ENCODE data around the gene EIF2D. TPM values are rescaled to one million over a fixed set of nuclear protein-coding genes. Genes with fewer than 3 reads are reported as not detected.

EIF2D gene
- total RNA-seq, 8 experiments from 2014 or later = 30.8 to 55.2 (median 40.2) TPM

GRCh38 chr1:206547104-206547503 lies 65.2 kb downstream of the EIF2D start:
- ATAC-seq (replicated peaks in 6 of 8) = no peak
- Histone ChIP-seq H3K4me1 (replicated peaks in 1 of 2) (no peaks in the 10 kb centered on the region), H3K4me3 (no peak overlapping the region), H3K27ac (no peak overlapping the region)
- in situ Hi-C loops (cut with MboI; ENCODE audit: low pct_unique_long_range_greater_than_20kb in 2 of 9, low sequenced_read_pairs in 9 of 9, unreplicated experiment in 9 of 9) = no loop called here
- WGBS, 10 experiments = 0 to 100% (median 50%) methylated on average over 1 to 4 of the region's 7 CpGs; no CpG with 5 or more reads in 3 of the 10 experiments

GRCh38 chr1:206545351-206545750 lies 66.9 kb downstream of the EIF2D start:
- no peaks in the 10 kb centered on the region for H3K4me1 ChIP-seq (replicated peaks in 1 of 2)
- no peak for ATAC-seq (replicated peaks in 6 of 8)
- no peak overlapping the region for H3K4me3 ChIP-seq
- H3K27ac ChIP-seq = no peak overlapping the region
- WGBS, 10 experiments = 57 to 100% (median 100%) methylated on average over 1 of the region's 1 CpG; no CpG with 5 or more reads in 1 of the 10 experiments
- in situ Hi-C loops (cut with MboI; ENCODE audit: low pct_unique_long_range_greater_than_20kb in 2 of 9, low sequenced_read_pairs in 9 of 9, unreplicated experiment in 9 of 9) = no loop called here

GRCh38 chr1:206544562-206545257 lies 67.6 kb downstream of the EIF2D start:
- no peak overlapping the region for H3K27ac ChIP-seq
- no peak overlapping the region for H3K4me3 ChIP-seq
- in situ Hi-C loops (cut with MboI; ENCODE audit: low pct_unique_long_range_greater_than_20kb in 2 of 9, low sequenced_read_pairs in 9 of 9, unreplicated experiment in 9 of 9) = no loop called here
- peak; percentile 69 to 95 (median 84) for ATAC-seq (replicated peaks in 6 of 8)
- no peaks in the 10 kb centered on the region for H3K4me1 ChIP-seq (replicated peaks in 1 of 2)
- 0 to 100% (median 18%) methylated on average over 1 to 8 of the region's 9 CpGs; no CpG with 5 or more reads in 4 of the 10 experiments for WGBS, 10 experiments

Other genes starting within 250 kb of the EIF2D start
- 10 to 100 TPM in 1 of 8 experiments, 1 to 10 TPM in 4, under 1 TPM in 3; 0.05 to 10.0 (median 3.3) TPM for gene IKBKE, start 142.0 kb downstream of the EIF2D start, total RNA-seq
- gene RASSF5, start 104.9 kb downstream of the EIF2D start, total RNA-seq = 1 to 10 TPM in 7 of 8 experiments, under 1 TPM in 1; 0.81 to 7.6 (median 5.5) TPM
- 10 to 100 TPM in 6 of 8 experiments, 1 to 10 TPM in 2; 6.6 to 27.4 (median 19.4) TPM for gene DYRK3, start 23.1 kb upstream of the EIF2D start, total RNA-seq
- gene MAPKAPK2, start 72.4 kb upstream of the EIF2D start, total RNA-seq = 100 to 1,000 TPM in 1 of 8 experiments, 10 to 100 TPM in 7; 29.4 to 120 (median 43.5) TPM
- 1 to 10 TPM in 1 of 8 experiments, under 1 TPM in 4, not detected in 3; 0.27 to 2.5 (median 0.81) TPM for gene IL19, start 158.3 kb upstream of the EIF2D start, total RNA-seq
- gene IL10, start 160.0 kb upstream of the EIF2D start, total RNA-seq = under 1 TPM in 3 of 8 experiments, not detected in 5; 0.27 to 0.66 (median 0.46) TPM